ENCODE results near the gene MBOAT1.

The MBOAT1 gene

DNA sequence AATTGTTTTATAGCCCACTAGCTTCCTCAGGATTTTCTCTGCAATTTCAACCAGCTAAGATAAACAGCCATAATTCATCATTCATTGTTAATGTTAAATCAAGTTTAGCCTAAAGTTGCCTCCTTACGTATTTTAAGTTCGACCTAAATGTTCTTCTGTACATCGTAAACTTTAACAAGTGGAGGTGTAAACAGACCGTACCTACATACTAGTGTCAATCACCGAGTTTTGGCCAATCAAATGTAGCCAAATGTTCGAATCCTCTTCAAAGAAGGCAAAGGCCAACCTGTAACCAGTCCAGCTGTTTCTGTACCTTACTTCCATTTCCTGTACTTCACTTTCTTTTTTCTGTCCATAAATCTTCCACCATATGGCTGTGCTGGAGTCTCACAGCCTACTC, 13.5 kb downstream of the MBOAT1 start:
- no peak overlapping the region for H3K27ac ChIP-seq
- no peaks in the 10 kb centered on the region for H3K27me3 ChIP-seq (replicated peaks)
- DNase-seq = no peak
- no peak overlapping the region for H3K4me3 ChIP-seq (ENCODE audit: low read depth, low read length)
- H3K36me3 ChIP-seq (replicated peaks) = no peaks in the 10 kb centered on the region
- in situ Hi-C loops (cut with HindIII; ENCODE audit: low pct_ligation_motif_present, low sequenced_read_pairs) = no loop called here
- TF ChIP-seq, protein P1, sequence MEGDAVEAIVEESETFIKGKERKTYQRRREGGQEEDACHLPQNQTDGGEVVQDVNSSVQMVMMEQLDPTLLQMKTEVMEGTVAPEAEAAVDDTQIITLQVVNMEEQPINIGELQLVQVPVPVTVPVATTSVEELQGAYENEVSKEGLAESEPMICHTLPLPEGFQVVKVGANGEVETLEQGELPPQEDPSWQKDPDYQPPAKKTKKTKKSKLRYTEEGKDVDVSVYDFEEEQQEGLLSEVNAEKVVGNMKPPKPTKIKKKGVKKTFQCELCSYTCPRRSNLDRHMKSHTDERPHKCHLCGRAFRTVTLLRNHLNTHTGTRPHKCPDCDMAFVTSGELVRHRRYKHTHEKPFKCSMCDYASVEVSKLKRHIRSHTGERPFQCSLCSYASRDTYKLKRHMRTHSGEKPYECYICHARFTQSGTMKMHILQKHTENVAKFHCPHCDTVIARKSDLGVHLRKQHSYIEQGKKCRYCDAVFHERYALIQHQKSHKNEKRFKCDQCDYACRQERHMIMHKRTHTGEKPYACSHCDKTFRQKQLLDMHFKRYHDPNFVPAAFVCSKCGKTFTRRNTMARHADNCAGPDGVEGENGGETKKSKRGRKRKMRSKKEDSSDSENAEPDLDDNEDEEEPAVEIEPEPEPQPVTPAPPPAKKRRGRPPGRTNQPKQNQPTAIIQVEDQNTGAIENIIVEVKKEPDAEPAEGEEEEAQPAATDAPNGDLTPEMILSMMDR (IDR thresholded peaks at IDR 0.05; ENCODE audit: low read depth, low read length, missing control alignments) = no peak

DNA sequence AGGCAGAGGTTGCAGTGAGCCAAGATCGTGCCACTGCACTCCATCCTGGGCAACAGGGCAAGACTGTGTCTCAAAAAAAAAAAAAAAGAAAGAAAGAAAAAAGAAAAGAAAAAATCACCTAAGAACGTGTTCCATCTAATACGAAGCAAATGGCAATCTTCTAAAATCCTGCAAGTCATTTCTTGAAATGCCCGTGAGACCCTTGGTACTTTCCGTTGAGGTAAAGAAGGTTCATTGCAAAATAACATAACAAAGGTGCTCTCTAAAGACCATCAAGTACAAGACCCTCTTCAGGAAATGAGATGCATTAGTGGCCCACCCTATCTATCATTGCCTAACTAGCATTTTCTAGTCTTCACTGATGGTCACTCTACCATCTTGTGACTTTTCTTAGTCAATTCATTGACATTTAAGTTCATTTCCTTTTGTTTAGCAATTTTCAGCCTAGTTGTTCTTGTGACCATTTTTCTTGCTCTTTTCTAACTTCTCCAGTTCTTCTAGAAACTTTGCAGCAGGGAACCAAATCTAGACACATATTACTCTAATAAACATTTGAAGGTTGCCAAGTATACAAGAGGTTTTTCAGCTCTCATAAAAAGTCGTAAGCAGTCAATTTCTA, 14.0 kb downstream of the MBOAT1 start:
- Histone ChIP-seq H3K4me3 (ENCODE audit: low read depth, low read length) (no peak overlapping the region), H3K27ac (no peak overlapping the region), H3K27me3 (replicated peaks) (no peaks in the 10 kb centered on the region), H3K36me3 (replicated peaks) (no peaks in the 10 kb centered on the region)
- no peak for DNase-seq
- in situ Hi-C loops (cut with HindIII; ENCODE audit: low pct_ligation_motif_present, low sequenced_read_pairs) = no loop called here
- TF ChIP-seq, protein P1 (IDR thresholded peaks at IDR 0.05; ENCODE audit: low read depth, low read length, missing control alignments) = no peak

DNA sequence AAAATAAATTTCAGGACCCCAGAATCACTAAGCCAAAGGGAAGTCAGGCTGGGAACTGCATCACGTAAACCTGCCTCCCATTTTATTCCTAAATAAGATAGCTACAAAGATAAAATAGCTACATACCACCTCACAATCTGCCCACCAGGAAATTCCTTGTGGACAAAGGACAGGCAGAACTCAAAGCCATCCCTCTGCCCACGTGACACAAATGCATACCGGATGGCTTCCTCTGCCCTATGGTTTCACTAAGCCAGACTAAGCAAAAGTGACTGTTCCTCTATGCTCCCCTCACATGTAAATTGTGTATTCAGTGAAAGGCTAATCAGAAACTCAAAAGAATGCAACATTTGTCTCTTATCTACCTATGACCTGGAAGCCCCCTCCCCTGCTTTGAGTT, 15.0 kb downstream of the MBOAT1 start:
- TF ChIP-seq, protein P1 (IDR thresholded peaks at IDR 0.05; ENCODE audit: low read depth, low read length, missing control alignments) = no peak
- DNase-seq = no peak
- in situ Hi-C loops (cut with HindIII; ENCODE audit: low pct_ligation_motif_present, low sequenced_read_pairs) = no loop called here

DNA sequence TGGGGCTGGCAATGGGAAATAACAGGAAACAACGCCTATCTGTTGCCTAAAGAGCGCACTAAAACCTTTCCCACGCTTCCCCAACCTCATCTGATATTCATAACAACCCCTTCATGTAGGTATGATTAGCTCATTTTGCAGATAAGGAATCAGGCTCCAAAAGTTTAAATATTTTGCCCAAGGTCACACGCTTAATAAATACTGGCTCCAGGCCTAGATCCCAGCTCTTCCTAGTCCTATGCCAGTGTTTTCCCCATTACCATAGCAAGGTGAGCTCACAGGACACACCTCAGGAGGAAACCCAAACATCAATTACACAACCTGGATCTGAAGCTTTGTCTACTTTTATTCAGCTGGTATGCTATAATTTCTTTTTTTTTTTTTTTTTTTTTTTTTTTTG, 19.6 kb downstream of the MBOAT1 start:
- Histone ChIP-seq H3K27ac (no peak overlapping the region), H3K4me3 (ENCODE audit: low read depth, low read length) (no peak overlapping the region), H3K36me3 (replicated peaks) (no peaks in the 10 kb centered on the region), H3K27me3 (replicated peaks) (no peaks in the 10 kb centered on the region)
- in situ Hi-C loops (cut with HindIII; ENCODE audit: low pct_ligation_motif_present, low sequenced_read_pairs) = no loop called here
- DNase-seq = no peak
- TF ChIP-seq, protein P1 (IDR thresholded peaks at IDR 0.05; ENCODE audit: low read depth, low read length, missing control alignments) = no peak

More for the DNA sequence above, 15.0 kb downstream of the MBOAT1 start:
- Histone ChIP-seq H3K27ac (no peak overlapping the region), H3K4me3 (ENCODE audit: low read depth, low read length) (no peak overlapping the region), H3K36me3 (replicated peaks) (no peaks in the 10 kb centered on the region), H3K27me3 (replicated peaks) (no peaks in the 10 kb centered on the region)

DNA sequence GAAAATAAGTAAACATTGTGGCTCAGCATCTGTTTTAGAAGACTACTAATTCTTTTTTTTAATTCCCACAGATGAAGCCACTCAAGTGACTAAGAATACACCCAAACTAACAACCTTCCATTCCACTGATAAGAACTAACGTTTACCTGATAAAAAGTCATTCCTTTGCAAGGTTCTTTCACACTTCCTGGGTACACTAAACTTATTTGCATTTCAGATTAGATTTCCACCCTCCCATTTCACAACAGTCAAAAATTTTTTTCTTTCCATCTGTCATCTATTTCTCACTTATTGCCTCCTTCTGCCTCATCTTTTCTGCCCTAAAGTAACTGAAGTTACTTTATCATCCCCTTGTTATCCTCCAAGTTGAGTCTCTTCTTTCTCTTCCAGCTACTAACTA, 20.3 kb downstream of the MBOAT1 start:
- Histone ChIP-seq H3K4me3 (ENCODE audit: low read depth, low read length) (no peak overlapping the region), H3K36me3 (replicated peaks) (no peaks in the 10 kb centered on the region), H3K27me3 (replicated peaks) (no peaks in the 10 kb centered on the region), H3K27ac (no peak overlapping the region)
- DNase-seq = no peak
- TF ChIP-seq, protein P1 (IDR thresholded peaks at IDR 0.05; ENCODE audit: low read depth, low read length, missing control alignments) = no peak
- in situ Hi-C loops (cut with HindIII; ENCODE audit: low pct_ligation_motif_present, low sequenced_read_pairs) = no loop called here

DNA sequence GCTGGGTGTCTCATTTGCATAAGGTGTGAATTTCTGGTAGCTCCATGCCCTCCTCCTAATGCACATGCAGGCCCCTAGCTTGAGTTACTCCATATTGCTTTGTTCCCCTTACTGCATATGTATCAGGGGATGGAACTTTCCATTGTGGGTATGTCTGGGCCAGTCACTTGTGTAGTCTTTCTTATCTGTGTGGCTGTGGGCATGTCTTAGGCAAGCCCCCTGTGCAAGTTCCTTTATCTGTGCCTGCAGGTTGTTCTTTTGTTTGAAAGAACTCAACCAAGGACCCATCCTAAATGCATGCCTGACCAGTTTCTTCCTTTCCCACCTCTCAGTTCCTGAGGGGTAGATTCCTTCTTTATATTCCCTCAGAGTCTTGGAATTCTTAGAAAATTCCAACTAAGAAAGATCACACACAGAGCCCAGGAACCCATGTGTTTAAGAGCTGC, 23.6 kb downstream of the MBOAT1 start:
- Histone ChIP-seq H3K27ac (no peak overlapping the region), H3K36me3 (replicated peaks) (no peaks in the 10 kb centered on the region), H3K4me3 (ENCODE audit: low read depth, low read length) (no peak overlapping the region), H3K27me3 (replicated peaks) (no peaks in the 10 kb centered on the region)
- DNase-seq = no peak
- in situ Hi-C loops (cut with HindIII; ENCODE audit: low pct_ligation_motif_present, low sequenced_read_pairs) = no loop called here
- TF ChIP-seq, protein P1 (IDR thresholded peaks at IDR 0.05; ENCODE audit: low read depth, low read length, missing control alignments) = no peak

Measured in brain microvascular endothelial cell (primary cell).